Lower leg skin (tissue), 4 donors: ENCODE data around the gene SSTR3. TPM values are rescaled to one million over a fixed set of nuclear protein-coding genes. Genes with fewer than 3 reads are reported as not detected.

ENCODE experiments used
- DNase-seq, 2 donors: peaks; one replicate each; pipeline ENCODE4 v3.0.0-alpha.2; 2019; ENCODE audit warnings: low spot score in 2 of 2
- H3K4me3 ChIP-seq: fragments of 200-600 bp; sonication (generic); 2 replicates; pipeline ENCODE4 v1.5.1; 2017; ENCODE audit warnings: mild to moderate bottlenecking, low read depth; ENCODE audit not compliant: poor library complexity, severe bottlenecking
- POLR2A ChIP-seq, 2 donors: fragments of 450-650 bp; IDR thresholded peaks; one replicate each; pipeline ENCODE4 v1.6.1; 2016 to 2017; ENCODE audit warnings: antibody characterized with exemption in 2 of 2, mild to moderate bottlenecking in 1 of 2, moderate library complexity in 1 of 2
- WGBS, 2 donors: methylation state at CpG; one replicate each; pipeline ENCODE4 v1.1.5; 2018; 5-methylcytosine and 5-hydroxymethylcytosine counted together
- intact Hi-C: fragments of 100-400 bp; cut with DNase I; formaldehyde crosslinking; loops from one replicate; pipeline ENCODE4 v1.15.0; 2023; ENCODE audit warnings: low total_unique reads
- total RNA-seq, 4 donors: library from RNA; depleted of rRNA; stranded (reverse); fragments of >200 nt; gene quantifications; one replicate each; pipeline ENCODE4 v1.1.0, GENCODE V29; 2016
- TF ChIP-seq, protein P1 (sequence below), 3 donors: fragments of 450-650 bp; IDR thresholded peaks; one replicate each; pipeline ENCODE4 v1.5.1; 2016; ENCODE audit warnings: antibody characterized with exemption in 3 of 3, mild to moderate bottlenecking in 3 of 3, moderate library complexity in 2 of 3

The SSTR3 gene
- total RNA-seq, 4 donors from 2014 or later = not detected

DNA sequence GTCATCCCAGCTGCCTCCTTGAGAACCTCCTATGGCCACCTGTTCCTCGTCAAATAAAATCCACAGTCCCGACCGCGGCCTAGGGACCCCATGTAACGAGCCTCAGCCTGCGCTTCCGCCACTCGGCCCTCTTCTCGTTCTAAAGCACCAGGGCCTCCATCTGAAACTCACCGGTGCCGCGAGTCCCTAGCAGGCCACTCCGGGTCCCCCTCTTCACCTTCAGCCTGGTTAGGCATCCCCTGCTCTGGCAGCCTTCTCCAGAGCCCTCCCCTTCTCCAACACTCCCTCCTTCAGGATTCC lies 2.4 kb upstream of the SSTR3 start:
- TF ChIP-seq POLR2A (IDR thresholded peaks at IDR 0.05) = no peak
- TF ChIP-seq, protein P1, sequence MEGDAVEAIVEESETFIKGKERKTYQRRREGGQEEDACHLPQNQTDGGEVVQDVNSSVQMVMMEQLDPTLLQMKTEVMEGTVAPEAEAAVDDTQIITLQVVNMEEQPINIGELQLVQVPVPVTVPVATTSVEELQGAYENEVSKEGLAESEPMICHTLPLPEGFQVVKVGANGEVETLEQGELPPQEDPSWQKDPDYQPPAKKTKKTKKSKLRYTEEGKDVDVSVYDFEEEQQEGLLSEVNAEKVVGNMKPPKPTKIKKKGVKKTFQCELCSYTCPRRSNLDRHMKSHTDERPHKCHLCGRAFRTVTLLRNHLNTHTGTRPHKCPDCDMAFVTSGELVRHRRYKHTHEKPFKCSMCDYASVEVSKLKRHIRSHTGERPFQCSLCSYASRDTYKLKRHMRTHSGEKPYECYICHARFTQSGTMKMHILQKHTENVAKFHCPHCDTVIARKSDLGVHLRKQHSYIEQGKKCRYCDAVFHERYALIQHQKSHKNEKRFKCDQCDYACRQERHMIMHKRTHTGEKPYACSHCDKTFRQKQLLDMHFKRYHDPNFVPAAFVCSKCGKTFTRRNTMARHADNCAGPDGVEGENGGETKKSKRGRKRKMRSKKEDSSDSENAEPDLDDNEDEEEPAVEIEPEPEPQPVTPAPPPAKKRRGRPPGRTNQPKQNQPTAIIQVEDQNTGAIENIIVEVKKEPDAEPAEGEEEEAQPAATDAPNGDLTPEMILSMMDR (IDR thresholded peaks at IDR 0.05) = no peak
- intact Hi-C loops = no loop called here
- WGBS, 2 donors = 77 to 84% methylated on average over 13 of the region's 13 CpGs
- no peak for DNase-seq
- no peak overlapping the region for H3K4me3 ChIP-seq

DNA sequence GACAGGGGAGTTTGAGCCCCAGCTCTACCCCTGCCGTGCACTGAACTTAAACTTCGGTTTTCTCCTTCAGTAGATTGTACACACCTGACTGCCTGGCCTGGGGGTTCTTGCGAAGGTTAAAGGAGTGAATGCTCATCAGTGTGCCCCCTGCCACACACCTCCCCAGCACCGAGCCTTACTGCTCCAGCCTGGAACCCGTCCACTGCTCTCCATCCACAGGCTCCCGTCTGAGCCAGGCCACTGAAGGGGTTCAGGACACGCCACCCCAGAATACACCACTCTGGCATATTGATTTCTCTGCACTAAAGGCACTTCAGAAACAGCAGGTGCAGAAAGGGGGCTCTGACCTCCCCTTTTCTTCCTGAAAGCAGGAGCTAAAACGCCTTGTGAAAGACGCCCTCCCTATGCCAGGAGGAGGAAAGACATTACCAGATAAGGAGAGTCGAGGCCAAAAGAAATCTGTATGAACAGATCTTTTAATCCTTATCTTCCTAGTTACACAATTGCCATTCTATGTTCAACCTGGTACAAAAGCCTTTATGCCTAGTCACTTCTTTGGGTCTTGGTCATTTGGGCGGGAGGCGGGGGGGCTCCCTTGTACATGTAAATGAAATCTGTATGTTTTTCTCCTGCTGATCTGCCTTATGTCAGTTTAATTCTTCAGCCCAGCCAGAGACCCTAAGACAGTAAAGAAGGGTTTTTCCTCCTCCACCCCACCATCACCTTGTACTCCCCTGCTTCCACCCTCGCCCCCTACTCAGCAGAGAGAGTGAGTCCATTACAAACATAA lies 1.9 kb upstream of the SSTR3 start:
- TF ChIP-seq POLR2A (IDR thresholded peaks at IDR 0.05) = no peak
- TF ChIP-seq, protein P1 (IDR thresholded peaks at IDR 0.05) = no peak
- no peak overlapping the region for H3K4me3 ChIP-seq
- intact Hi-C loops = no loop called here
- WGBS, 2 donors = 79% methylated on average over 13 of the region's 13 CpGs
- DNase-seq = no peak

DNA sequence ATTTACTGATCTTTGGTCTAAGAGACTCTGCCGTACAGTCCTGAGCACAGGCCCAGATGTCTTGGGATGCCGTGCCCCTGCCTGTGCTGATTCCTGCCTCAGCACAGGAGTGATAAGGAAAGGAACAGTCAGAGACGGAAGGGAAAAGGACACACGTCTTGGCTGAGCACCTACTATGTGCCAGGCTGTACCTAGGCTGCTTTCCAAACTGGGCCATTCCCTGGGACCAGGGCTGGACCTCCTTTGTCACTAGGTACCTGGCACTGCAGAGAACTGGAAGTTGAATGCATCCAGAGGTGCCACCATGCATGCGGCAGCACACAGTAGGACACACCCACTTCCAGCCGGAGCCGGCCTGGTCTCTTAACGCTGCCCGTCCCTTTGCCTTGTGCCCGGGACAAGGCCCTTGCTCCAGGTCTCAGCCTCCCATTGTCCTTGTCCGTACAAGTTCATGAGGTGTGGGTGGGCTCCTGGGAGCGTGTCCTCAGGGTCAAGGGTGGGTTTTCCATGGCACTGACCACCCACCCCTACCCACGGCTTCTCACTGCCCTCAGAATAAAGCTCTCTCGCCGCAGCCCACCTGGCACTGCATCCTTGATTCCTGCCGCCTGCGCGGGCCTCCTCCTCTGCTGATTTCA lies 1.1 kb upstream of the SSTR3 start:
- H3K4me3 ChIP-seq = no peak overlapping the region
- TF ChIP-seq POLR2A (IDR thresholded peaks at IDR 0.05) = no peak
- TF ChIP-seq, protein P1 (IDR thresholded peaks at IDR 0.05) = no peak
- no peak for DNase-seq
- intact Hi-C loops = no loop called here
- 90 to 92% methylated on average over 16 to 18 of the region's 18 CpGs for WGBS, 2 donors

DNA sequence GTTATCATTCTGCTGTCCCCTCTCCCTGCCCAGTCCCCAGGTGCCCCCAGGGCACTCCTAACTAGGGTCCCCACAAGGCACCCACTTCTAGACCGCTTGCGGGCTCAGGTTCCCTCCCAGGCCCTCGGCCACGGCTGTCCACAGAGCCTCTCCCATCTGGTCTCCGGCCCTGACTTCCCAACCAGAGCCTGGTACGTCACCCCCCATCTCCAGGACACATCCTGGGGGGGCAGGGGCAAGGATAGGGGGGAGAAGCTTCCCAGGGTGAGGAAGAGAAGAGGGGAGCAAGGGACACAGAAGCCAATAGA lies 457 bp downstream of the SSTR3 start:
- WGBS, 2 donors = 74 to 81% methylated on average over 6 of the region's 6 CpGs
- TF ChIP-seq, protein P1 (IDR thresholded peaks at IDR 0.05) = no peak
- TF ChIP-seq POLR2A (IDR thresholded peaks at IDR 0.05) = no peak
- intact Hi-C loops = no loop called here
- DNase-seq = no peak
- no peak overlapping the region for H3K4me3 ChIP-seq

DNA sequence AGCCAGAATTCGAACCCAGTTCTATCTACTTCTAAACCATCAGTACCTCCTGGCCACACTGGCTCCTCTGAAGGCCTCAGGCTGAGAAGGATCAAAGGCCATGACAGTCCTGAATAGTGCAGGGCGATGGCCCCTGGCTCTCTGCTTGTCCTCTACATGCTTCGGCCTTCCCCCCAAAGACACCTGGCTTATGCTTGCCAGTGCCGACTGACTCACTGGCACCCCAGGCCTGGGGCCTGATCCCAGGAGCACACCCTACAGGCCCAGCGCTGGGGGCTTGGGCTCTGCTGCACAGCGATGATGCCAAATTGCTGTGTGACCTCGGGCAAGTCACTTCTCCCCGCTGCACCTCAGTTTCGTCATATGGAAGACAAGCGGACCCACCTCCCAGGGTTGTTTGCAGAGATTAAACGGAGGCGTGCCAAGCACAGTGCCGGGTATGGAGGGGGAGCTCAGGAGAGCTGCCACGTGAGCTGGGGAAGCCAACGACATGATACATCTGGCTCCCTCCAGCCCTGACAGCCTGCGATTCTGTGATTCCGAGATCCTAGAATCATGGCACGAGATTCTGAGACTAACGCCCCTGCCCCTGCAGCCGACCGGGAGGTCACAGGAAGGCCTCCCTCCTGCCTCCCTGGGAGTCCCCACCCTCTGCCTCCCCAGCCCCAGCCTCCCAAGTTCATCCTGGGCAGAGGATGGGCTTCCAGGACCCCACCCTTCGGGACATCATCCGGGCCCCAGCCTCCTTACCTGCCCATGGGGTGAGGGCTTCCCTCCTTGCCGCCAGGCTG lies 1.0 kb downstream of the SSTR3 start:
- 75 to 82% methylated on average over 24 of the region's 24 CpGs for WGBS, 2 donors
- H3K4me3 ChIP-seq = no peak overlapping the region
- intact Hi-C loops = no loop called here
- no peak for DNase-seq
- no peak for TF ChIP-seq POLR2A (IDR thresholded peaks at IDR 0.05)
- TF ChIP-seq, protein P1 (IDR thresholded peaks at IDR 0.05) = no peak
